H1 (cell line): Measurements from ENCODE around the gene ADAMTS9. TPM values are rescaled to one million over a fixed set of nuclear protein-coding genes. Genes with fewer than 3 reads are reported as not detected.

Experiments used
- CTCF ChIA-PET: fragments of 300-600 bp; sonication (Branson Sonifier 250); formaldehyde crosslinking; loops from one replicate; lab custom pipeline; 2021; ENCODE audit not compliant: partially characterized antibody; lab: Charles Lee
- POLR2A ChIA-PET: fragments of 300-600 bp; sonication (Branson Sonifier 250); formaldehyde crosslinking; loops from one replicate; lab custom pipeline; 2021; ENCODE audit warnings: inconsistent platforms; ENCODE audit not compliant: partially characterized antibody; lab: Charles Lee
- DNase-seq, 2 experiments: peaks; one replicate each; pipeline versions ENCODE4 v3.0.0 to v3.0.0-alpha.2; 2010 to 2022; ENCODE audit warnings: low spot score in 2 of 2, low read depth in 1 of 2, mixed read lengths in 1 of 2
- FAIRE-seq: peaks from 2 replicates; lab custom pipeline; 2011; peaks lifted over from hg19 to GRCh38; lab: Jason Lieb, UNC
- H2AFZ ChIP-seq: 2 replicates; pipeline ENCODE4 v1.8.1; 2012; ENCODE audit warnings: low read length, inconsistent platforms
- H2AK5ac ChIP-seq: 2 replicates; pipeline ENCODE4 v1.6.1; 2013; ENCODE audit warnings: low read depth, low read length
- H2BK120ac ChIP-seq: replicated peaks from 2 replicates; pipeline ENCODE3; 2013; ENCODE audit warnings: low read depth, low read length, inconsistent platforms
- H2BK12ac ChIP-seq: 2 replicates; pipeline ENCODE4 v1.6.1; 2013; ENCODE audit warnings: low read depth, low read length
- H2BK15ac ChIP-seq: 2 replicates; pipeline ENCODE4 v1.6.1; 2013; ENCODE audit warnings: low read length
- H2BK20ac ChIP-seq: 2 replicates; pipeline ENCODE4 v1.6.1; 2013; ENCODE audit warnings: low read length
- H2BK5ac ChIP-seq: 2 replicates; pipeline ENCODE4 v1.6.1; 2013; ENCODE audit warnings: low read depth, low read length
- H3K14ac ChIP-seq: 2 replicates; pipeline ENCODE4 v1.6.1; 2013; ENCODE audit warnings: inconsistent platforms; ENCODE audit not compliant: insufficient read length
- H3K18ac ChIP-seq: 2 replicates; pipeline ENCODE4 v1.6.1; 2013; ENCODE audit warnings: low read length; ENCODE audit errors: extremely low read depth
- H3K23ac ChIP-seq: 2 replicates; pipeline ENCODE4 v1.6.1; 2013; ENCODE audit warnings: inconsistent platforms; ENCODE audit not compliant: insufficient read length
- H3K23me2 ChIP-seq: 2 replicates; pipeline ENCODE4 v1.6.1; 2013; ENCODE audit warnings: low read depth, low read length
- H3K27ac ChIP-seq: 2 replicates; pipeline ENCODE4 v1.6.1; 2011; ENCODE audit warnings: low read depth, low read length, inconsistent platforms
- H3K27me3 ChIP-seq, 4 experiments: replicated peaks in 1 of 4; 1 replicate in 1 of 4; 2 replicates in 3 of 4; pipeline versions ENCODE4 v1.6.1 to v1.8.1; 2011 to 2013; ENCODE audit warnings: low read length in 3 of 4, mild to moderate bottlenecking in 3 of 4, inconsistent platforms in 2 of 4, mixed read lengths in 2 of 4, moderate library complexity in 1 of 4; ENCODE audit not compliant: control insufficient read depth in 3 of 4, insufficient read depth in 3 of 4; ENCODE audit errors: extremely low read depth in 1 of 4
- H3K36me3 ChIP-seq, 4 experiments: 2 replicates each; pipeline versions ENCODE4 v1.6.1 to v1.8.1; 2011 to 2013; ENCODE audit warnings: mild to moderate bottlenecking in 4 of 4, low read length in 3 of 4, moderate library complexity in 2 of 4, control low read depth in 1 of 4, inconsistent platforms in 1 of 4; ENCODE audit not compliant: insufficient read depth in 4 of 4, control insufficient read depth in 2 of 4
- H3K4ac ChIP-seq: replicated peaks from 2 replicates; pipeline ENCODE3; 2013; ENCODE audit warnings: low read length, low read depth, mixed read lengths, inconsistent platforms; ENCODE audit not compliant: insufficient read length
- H3K4me1 ChIP-seq, 4 experiments: replicated peaks in 1 of 4; 1 replicate in 1 of 4; 2 replicates in 3 of 4; pipeline versions ENCODE4 v1.6.1 to v1.8.1; 2011 to 2013; ENCODE audit warnings: low read length in 3 of 4, inconsistent platforms in 2 of 4, mixed read lengths in 1 of 4; ENCODE audit not compliant: insufficient read depth in 4 of 4, control insufficient read depth in 3 of 4
- H3K4me2 ChIP-seq, 2 experiments: 2 replicates each; pipeline versions ENCODE4 v1.6.1 to v1.8.1; 2011 to 2013; ENCODE audit warnings: low read depth in 2 of 2, low read length in 2 of 2, control low read depth in 1 of 2, inconsistent platforms in 1 of 2, mild to moderate bottlenecking in 1 of 2; ENCODE audit not compliant: insufficient read depth in 1 of 2
- H3K4me3 ChIP-seq, 4 experiments: fragments of 200-600, 300-600 bp in 1 of 4; sonication (generic), shearing (Covaris generic), sonication (Bioruptor Twin) in 1 of 4; 2 replicates each; pipeline versions ENCODE4 v1.5.1 to v1.8.1; 2011 to 2016; ENCODE audit warnings: low read length in 4 of 4, low read depth in 3 of 4, control low read depth in 2 of 4, inconsistent platforms in 2 of 4, mild to moderate bottlenecking in 2 of 4, mixed read lengths in 1 of 4, moderate library complexity in 1 of 4; ENCODE audit not compliant: insufficient read depth in 2 of 4; ENCODE audit errors: extremely low read depth in 1 of 4
- H3K56ac ChIP-seq: replicated peaks from 2 replicates; pipeline ENCODE3; 2013; ENCODE audit warnings: low read depth, mild to moderate bottlenecking, mixed read lengths, low read length, inconsistent platforms; ENCODE audit not compliant: insufficient read length
- H3K79me1 ChIP-seq: 2 replicates; pipeline ENCODE4 v1.6.1; 2013; ENCODE audit warnings: low read depth, low read length, control low read depth
- H3K79me2 ChIP-seq, 2 experiments: 2 replicates each; pipeline versions ENCODE4 v1.6.1 to v1.8.1; 2012 to 2013; ENCODE audit warnings: low read length in 2 of 2, mild to moderate bottlenecking in 2 of 2, inconsistent platforms in 1 of 2; ENCODE audit not compliant: insufficient read depth in 2 of 2, control insufficient read depth in 1 of 2
- H3K9ac ChIP-seq, 4 experiments: replicated peaks in 1 of 4; 1 replicate in 1 of 4; 2 replicates in 3 of 4; pipeline versions ENCODE4 v1.6.1 to v1.8.1; 2011 to 2013; ENCODE audit warnings: low read depth in 3 of 4, low read length in 3 of 4, control low read depth in 2 of 4, mild to moderate bottlenecking in 2 of 4, moderate library complexity in 2 of 4, inconsistent platforms in 1 of 4; ENCODE audit errors: extremely low read depth in 1 of 4
- H3K9me3 ChIP-seq, 2 experiments: 2 replicates each; pipeline versions ENCODE4 v1.6.1 to v1.8.1; 2012 to 2013; ENCODE audit warnings: mild to moderate bottlenecking in 2 of 2, moderate library complexity in 2 of 2, control low read depth in 1 of 2, inconsistent platforms in 1 of 2, low read depth in 1 of 2, low read length in 1 of 2, mixed read lengths in 1 of 2; ENCODE audit not compliant: insufficient read depth in 2 of 2
- H4K20me1 ChIP-seq, 2 experiments: replicated peaks in 1 of 2; 2 replicates each; pipeline versions ENCODE3 to v1.8.1; 2011 to 2013; ENCODE audit warnings: inconsistent platforms in 2 of 2, low read length in 2 of 2, mild to moderate bottlenecking in 1 of 2; ENCODE audit not compliant: insufficient read depth in 2 of 2, control insufficient read depth in 1 of 2
- H4K5ac ChIP-seq: 2 replicates; pipeline ENCODE4 v1.6.1; 2013; ENCODE audit warnings: low read length, low read depth, mixed read lengths, inconsistent platforms; ENCODE audit not compliant: insufficient read length
- H4K8ac ChIP-seq: 2 replicates; pipeline ENCODE4 v1.8.0; 2013; ENCODE audit warnings: mild to moderate bottlenecking, moderate library complexity, low read length, inconsistent platforms; ENCODE audit not compliant: insufficient read depth; ENCODE audit errors: extremely low read depth
- H4K91ac ChIP-seq: replicated peaks from 2 replicates; pipeline ENCODE3; 2013; ENCODE audit warnings: low read length, mixed read lengths, inconsistent platforms; ENCODE audit not compliant: insufficient read length
- WGBS, 2 experiments: shearing (Covaris generic) in 1 of 2; methylation state at CpG; one replicate each; pipeline versions ENCODE4 v1.1.6 to v1.1.7; 2013 to 2015; ENCODE audit warnings: low lambda C conversion rate in 2 of 2, mixed read lengths in 2 of 2, inconsistent platforms in 1 of 2, low coverage in 1 of 2, missing lambda C conversion rate in 1 of 2; ENCODE audit not compliant: insufficient replicate concordance in 2 of 2, insufficient coverage in 1 of 2, insufficient read length in 1 of 2; ENCODE audit errors: extremely low coverage in 1 of 2, missing lambda C conversion rate in 1 of 2; 5-methylcytosine and 5-hydroxymethylcytosine counted together
- polyA plus RNA-seq, 7 experiments: library from polyadenylated mRNA; depleted of rRNA in 3 of 7; stranded (reverse) in 5 of 7; unstranded in 2 of 7; fragments of >200 nt in 5 of 7; fragments of 200-250 nt in 2 of 7; gene quantifications; 1 replicate in 5 of 7; 2 replicates in 1 of 7; 4 replicates in 1 of 7; pipeline versions ENCODE4 v1.2.1 to v1.2.3, GENCODE V29; 2011 to 2013; ENCODE audit warnings: missing spikeins in 2 of 7, mixed read lengths in 2 of 7
- total RNA-seq: library from RNA; stranded (reverse); fragmentation: NEBNext Ultra II Directional; extraction: Animal tissue kit (Norgen Biotek cat#: 25700); gene quantifications from 2 replicates; pipeline ENCODE4 v1.2.1, GENCODE V29; 2021
- TF ChIP-seq, protein P1 (sequence below), 3 experiments: IDR thresholded peaks; 1 replicate in 2 of 3; 2 replicates in 1 of 3; pipeline versions ENCODE4 v1.5.1 to v1.6.1; 2011; ENCODE audit warnings: low read length in 3 of 3, mild to moderate bottlenecking in 3 of 3, inconsistent platforms in 2 of 3, low read depth in 1 of 3, moderate library complexity in 1 of 3; ENCODE audit not compliant: insufficient read depth in 1 of 3; ENCODE audit errors: control extremely low read depth in 1 of 3

ADAMTS9 gene
- total and polyA plus RNA-seq, 2 of the 8 experiments (the other 6 are each of a cell fraction or from before 2014, with no cell fraction given), result 0.20 to 0.41 TPM

DNA sequence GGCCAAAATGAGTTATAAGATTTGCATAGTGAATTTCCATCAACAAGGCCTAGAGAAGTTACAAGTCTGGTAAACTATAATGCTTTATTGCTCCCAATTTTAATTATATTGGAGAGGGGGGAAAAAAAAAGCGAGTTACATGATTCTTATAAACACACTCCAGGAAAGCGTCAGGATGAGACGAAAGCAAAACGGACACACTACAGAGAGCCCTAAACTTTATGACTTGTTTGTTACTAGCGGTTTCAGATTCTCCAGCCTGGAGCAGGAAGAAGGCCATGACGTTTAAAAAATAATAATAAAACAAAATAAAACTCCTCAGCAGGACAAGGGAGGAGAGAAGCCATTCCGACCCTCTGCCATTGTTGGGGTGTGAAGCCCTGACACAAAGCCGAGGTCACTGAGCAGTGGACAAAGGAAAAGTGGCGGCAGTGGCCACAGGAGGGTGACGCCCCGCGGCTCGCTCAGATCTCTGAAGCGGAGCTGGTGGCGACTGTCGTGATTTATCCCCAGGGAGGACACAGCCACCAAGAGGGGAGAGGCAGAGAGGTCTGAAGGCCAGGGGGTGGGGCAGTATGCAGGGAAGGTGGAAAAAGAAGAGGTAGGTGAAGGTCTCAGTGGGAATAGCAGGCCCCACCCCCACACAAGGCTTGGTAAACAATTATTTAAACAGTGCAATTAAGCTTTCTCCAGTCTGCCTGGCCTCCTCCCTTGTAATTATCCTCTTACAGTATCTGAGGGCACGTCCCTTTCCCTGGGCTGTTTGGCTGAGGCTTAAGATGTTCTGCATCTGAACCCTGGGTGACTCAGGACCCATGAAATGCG, 45.3 kb downstream of the ADAMTS9 start:
- H3K23ac ChIP-seq, result no peak overlapping the region
- peak overlapping the region; percentile 34; the same call in 1 of the 2 replicates for H2AFZ ChIP-seq
- H2AK5ac ChIP-seq, result no peak overlapping the region
- no peak overlapping the region; the same call in 1 of the 2 replicates for H3K18ac ChIP-seq
- H3K23me2 ChIP-seq, result no peaks in the 10 kb centered on the region
- H4K8ac ChIP-seq, result no peak overlapping the region
- no peak overlapping the region for H2BK15ac ChIP-seq
- H3K4me1 ChIP-seq, result peaks cover 0 to 6% (median 4%) of the 10 kb centered on the region in 4 experiments; a peak in 4 of 7 replicates
- POLR2A ChIA-PET, result no interaction called here
- TF ChIP-seq, protein P1, sequence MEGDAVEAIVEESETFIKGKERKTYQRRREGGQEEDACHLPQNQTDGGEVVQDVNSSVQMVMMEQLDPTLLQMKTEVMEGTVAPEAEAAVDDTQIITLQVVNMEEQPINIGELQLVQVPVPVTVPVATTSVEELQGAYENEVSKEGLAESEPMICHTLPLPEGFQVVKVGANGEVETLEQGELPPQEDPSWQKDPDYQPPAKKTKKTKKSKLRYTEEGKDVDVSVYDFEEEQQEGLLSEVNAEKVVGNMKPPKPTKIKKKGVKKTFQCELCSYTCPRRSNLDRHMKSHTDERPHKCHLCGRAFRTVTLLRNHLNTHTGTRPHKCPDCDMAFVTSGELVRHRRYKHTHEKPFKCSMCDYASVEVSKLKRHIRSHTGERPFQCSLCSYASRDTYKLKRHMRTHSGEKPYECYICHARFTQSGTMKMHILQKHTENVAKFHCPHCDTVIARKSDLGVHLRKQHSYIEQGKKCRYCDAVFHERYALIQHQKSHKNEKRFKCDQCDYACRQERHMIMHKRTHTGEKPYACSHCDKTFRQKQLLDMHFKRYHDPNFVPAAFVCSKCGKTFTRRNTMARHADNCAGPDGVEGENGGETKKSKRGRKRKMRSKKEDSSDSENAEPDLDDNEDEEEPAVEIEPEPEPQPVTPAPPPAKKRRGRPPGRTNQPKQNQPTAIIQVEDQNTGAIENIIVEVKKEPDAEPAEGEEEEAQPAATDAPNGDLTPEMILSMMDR (IDR thresholded peaks at IDR 0.05; ENCODE audit: control extremely low read depth in 1 of 3, insufficient read depth in 1 of 3, low read depth in 1 of 3, low read length in 3 of 3), result no peak
- TF ChIP-seq, all 59 proteins: peak for 0
- Histone ChIP-seq H3K27ac (no peak overlapping the region), H3K27me3 (peaks cover 0 to 2% (median 0%) of the 10 kb centered on the region in 4 experiments; a peak in 1 of 7 replicates), H3K56ac (no peak overlapping the region), H2BK20ac (no peak overlapping the region), H3K36me3 (no peaks in the 10 kb centered on the region), H2BK120ac (no peak overlapping the region), H3K9ac (no peak overlapping the region), H3K79me2 (no peaks in the 10 kb centered on the region), H3K9me3 (no peaks in the 10 kb centered on the region), H3K4me3 (no peak overlapping the region), H3K14ac (no peak overlapping the region), H4K5ac (no peak overlapping the region), H4K91ac (no peak overlapping the region), H3K4me2 (peak overlapping the region in 1 of 2 experiments; percentile 18; a peak in 1 of 4 replicates), H3K79me1 (no peaks in the 10 kb centered on the region), H2BK5ac (no peak overlapping the region), H4K20me1 (no peaks in the 10 kb centered on the region), H3K4ac (no peak overlapping the region), H2BK12ac (no peak overlapping the region)
- no peak for DNase-seq
- 84% methylated on average over 18 of the region's 18 CpGs; no CpG with 5 or more reads in 1 of the 2 experiments for WGBS, 2 experiments
- CTCF ChIA-PET, result interaction anchor here (0.7 kb wide), 1 partner anchor 157 kb away, joined by 3 read pairs; no protein-coding TSS in a partner anchor
- FAIRE-seq, result no peak
